Measurements from ENCODE around the gene RPLP1.

GRCh38 chr15:69478259-69478781 lies 25.7 kb downstream of the RPLP1 start:
- TF ChIP-seq CTCF (IDR thresholded peaks at IDR 0.05) (peak; percentile 56 to 78 (median 69)), POLR2A (IDR thresholded peaks at IDR 0.05) (no peak)

Measured in body of pancreas (tissue), 4 donors.